T-helper 2 cell treated with Interferon-gamma antibody and Interleukin-4, amounts not matched to agents 5 μg/mL and 100 μg/mL, for 36 hours (primary cell): ENCODE measurements around the gene PKN1.

Source experiments
- DNase-seq: peaks from one replicate; pipeline ENCODE4 v3.0.0; 2021; ENCODE audit warnings: low spot score
- H3K27ac Mint-ChIP-seq: one replicate; pipeline ENCODE4 v1.8.0; 2021; ENCODE audit warnings: mild to moderate bottlenecking, mixed read lengths
- H3K27me3 Mint-ChIP-seq: one replicate; pipeline ENCODE4 v1.8.0; 2021; ENCODE audit warnings: low read depth, mixed read lengths
- H3K36me3 Mint-ChIP-seq: one replicate; pipeline ENCODE4 v1.8.0; 2021; ENCODE audit warnings: low read depth, mixed read lengths
- H3K4me1 Mint-ChIP-seq: one replicate; pipeline ENCODE4 v1.8.0; 2021; ENCODE audit warnings: low read depth, mixed read lengths
- H3K4me3 Mint-ChIP-seq: one replicate; pipeline ENCODE4 v1.8.0; 2022; ENCODE audit warnings: mild to moderate bottlenecking, moderate library complexity, mixed read lengths
- H3K9me3 Mint-ChIP-seq: one replicate; pipeline ENCODE4 v1.8.0; 2021; ENCODE audit warnings: mixed read lengths

Gene PKN1

GRCh38 chr19:14433554-14434501 is 722 bp downstream of the PKN1 start:
- peaks cover 27% of the 10 kb centered on the region for H3K4me1 Mint-ChIP-seq
- peak overlapping the region; percentile 82 for H3K4me3 Mint-ChIP-seq
- peaks cover 9% of the 10 kb centered on the region for H3K36me3 Mint-ChIP-seq
- H3K27ac Mint-ChIP-seq: peak overlapping the region; percentile 72
- no peaks in the 10 kb centered on the region for H3K9me3 Mint-ChIP-seq
- H3K27me3 Mint-ChIP-seq: peaks cover 7% of the 10 kb centered on the region
- DNase-seq: no peak

- peaks cover 33% of the 10 kb centered on the region for H3K4me1 Mint-ChIP-seq
- no peaks in the 10 kb centered on the region for H3K9me3 Mint-ChIP-seq
- peak overlapping the region; percentile 82 for H3K4me3 Mint-ChIP-seq
- H3K27ac Mint-ChIP-seq: peak overlapping the region; percentile 78
- H3K27me3 Mint-ChIP-seq: peaks cover 7% of the 10 kb centered on the region
- peaks cover 9% of the 10 kb centered on the region for H3K36me3 Mint-ChIP-seq
- DNase-seq: peak; percentile 29
Observed at GRCh38 chr19:14434543-14435319, 1.6 kb downstream of the PKN1 start.

GRCh38 chr19:14435320-14436050 is 2.4 kb downstream of the PKN1 start:
- Mint-ChIP-seq H3K4me1 (peaks cover 38% of the 10 kb centered on the region), H3K27ac (peak overlapping the region; percentile 78), H3K27me3 (peaks cover 4% of the 10 kb centered on the region), H3K4me3 (peak overlapping the region; percentile 82), H3K9me3 (no peaks in the 10 kb centered on the region), H3K36me3 (peaks cover 16% of the 10 kb centered on the region)
- DNase-seq: no peak

- peaks cover 35% of the 10 kb centered on the region for H3K4me1 Mint-ChIP-seq
- H3K27ac Mint-ChIP-seq: peak overlapping the region; percentile 31
- no peaks in the 10 kb centered on the region for H3K27me3 Mint-ChIP-seq
- H3K4me3 Mint-ChIP-seq: peak overlapping the region; percentile 4
- peaks cover 23% of the 10 kb centered on the region for H3K36me3 Mint-ChIP-seq
- no peaks in the 10 kb centered on the region for H3K9me3 Mint-ChIP-seq
- DNase-seq: no peak
Observed at GRCh38 chr19:14437578-14438140, 4.6 kb downstream of the PKN1 start.

GRCh38 chr19:14439014-14439413 is 5.9 kb downstream of the PKN1 start:
- Mint-ChIP-seq H3K4me1 (peaks cover 37% of the 10 kb centered on the region), H3K27me3 (no peaks in the 10 kb centered on the region), H3K9me3 (no peaks in the 10 kb centered on the region), H3K27ac (peak overlapping the region; percentile 67), H3K36me3 (peaks cover 33% of the 10 kb centered on the region), H3K4me3 (peak overlapping the region; percentile 98)
- no peak for DNase-seq

GRCh38 chr19:14440049-14440448 is 6.9 kb downstream of the PKN1 start:
- peak; percentile 81 for DNase-seq
- Mint-ChIP-seq H3K9me3 (no peaks in the 10 kb centered on the region), H3K36me3 (peaks cover 41% of the 10 kb centered on the region), H3K27me3 (no peaks in the 10 kb centered on the region), H3K4me1 (peaks cover 31% of the 10 kb centered on the region), H3K4me3 (peak overlapping the region; percentile 98), H3K27ac (peak overlapping the region; percentile 86)

GRCh38 chr19:14441041-14441938 is 8.2 kb downstream of the PKN1 start:
- DNase-seq: no peak
- peak overlapping the region; percentile 98 for H3K4me3 Mint-ChIP-seq
- H3K4me1 Mint-ChIP-seq: peaks cover 27% of the 10 kb centered on the region

GRCh38 chr19:14442891-14443631 is 10.0 kb downstream of the PKN1 start:
- no peak for DNase-seq
- H3K4me1 Mint-ChIP-seq: peaks cover 26% of the 10 kb centered on the region
- H3K36me3 Mint-ChIP-seq: peaks cover 48% of the 10 kb centered on the region
- peak overlapping the region; percentile 20 for H3K27ac Mint-ChIP-seq
- H3K27me3 Mint-ChIP-seq: no peaks in the 10 kb centered on the region
- no peaks in the 10 kb centered on the region for H3K9me3 Mint-ChIP-seq
- H3K4me3 Mint-ChIP-seq: no peak overlapping the region

More at GRCh38 chr19:14441041-14441938, 8.2 kb downstream of the PKN1 start:
- Mint-ChIP-seq H3K27ac (peak overlapping the region; percentile 15), H3K9me3 (no peaks in the 10 kb centered on the region), H3K27me3 (no peaks in the 10 kb centered on the region), H3K36me3 (peaks cover 42% of the 10 kb centered on the region)

GRCh38 chr19:14443632-14444216 is 10.6 kb downstream of the PKN1 start:
- H3K9me3 Mint-ChIP-seq: no peaks in the 10 kb centered on the region
- peaks cover 53% of the 10 kb centered on the region for H3K36me3 Mint-ChIP-seq
- no peak overlapping the region for H3K4me3 Mint-ChIP-seq
- H3K4me1 Mint-ChIP-seq: peaks cover 23% of the 10 kb centered on the region
- no peak for DNase-seq
- no peaks in the 10 kb centered on the region for H3K27me3 Mint-ChIP-seq
- no peak overlapping the region for H3K27ac Mint-ChIP-seq

GRCh38 chr19:14446336-14447036 is 13.4 kb downstream of the PKN1 start:
- Mint-ChIP-seq H3K27ac (no peak overlapping the region), H3K4me3 (no peak overlapping the region), H3K9me3 (no peaks in the 10 kb centered on the region), H3K36me3 (peaks cover 64% of the 10 kb centered on the region), H3K4me1 (peaks cover 12% of the 10 kb centered on the region), H3K27me3 (no peaks in the 10 kb centered on the region)
- no peak for DNase-seq

- peaks cover 52% of the 10 kb centered on the region for H3K36me3 Mint-ChIP-seq
- peaks cover 7% of the 10 kb centered on the region for H3K4me1 Mint-ChIP-seq
- H3K9me3 Mint-ChIP-seq: no peaks in the 10 kb centered on the region
- no peak for DNase-seq
- no peak overlapping the region for H3K4me3 Mint-ChIP-seq
- peak overlapping the region; percentile 57 for H3K27ac Mint-ChIP-seq
- H3K27me3 Mint-ChIP-seq: no peaks in the 10 kb centered on the region
Observed at GRCh38 chr19:14449321-14449720, 16.2 kb downstream of the PKN1 start.
